CMK (cell line): Measurements from ENCODE around the gene SGCA.
A peak's percentile ranks its signal among the peaks of the same experiment; 100 is the strongest.

ENCODE experiments used
- DNase-seq: peaks from one replicate; pipeline ENCODE4 v3.0.0-alpha.2; 2010; ENCODE audit warnings: low read depth

The SGCA gene

DNA sequence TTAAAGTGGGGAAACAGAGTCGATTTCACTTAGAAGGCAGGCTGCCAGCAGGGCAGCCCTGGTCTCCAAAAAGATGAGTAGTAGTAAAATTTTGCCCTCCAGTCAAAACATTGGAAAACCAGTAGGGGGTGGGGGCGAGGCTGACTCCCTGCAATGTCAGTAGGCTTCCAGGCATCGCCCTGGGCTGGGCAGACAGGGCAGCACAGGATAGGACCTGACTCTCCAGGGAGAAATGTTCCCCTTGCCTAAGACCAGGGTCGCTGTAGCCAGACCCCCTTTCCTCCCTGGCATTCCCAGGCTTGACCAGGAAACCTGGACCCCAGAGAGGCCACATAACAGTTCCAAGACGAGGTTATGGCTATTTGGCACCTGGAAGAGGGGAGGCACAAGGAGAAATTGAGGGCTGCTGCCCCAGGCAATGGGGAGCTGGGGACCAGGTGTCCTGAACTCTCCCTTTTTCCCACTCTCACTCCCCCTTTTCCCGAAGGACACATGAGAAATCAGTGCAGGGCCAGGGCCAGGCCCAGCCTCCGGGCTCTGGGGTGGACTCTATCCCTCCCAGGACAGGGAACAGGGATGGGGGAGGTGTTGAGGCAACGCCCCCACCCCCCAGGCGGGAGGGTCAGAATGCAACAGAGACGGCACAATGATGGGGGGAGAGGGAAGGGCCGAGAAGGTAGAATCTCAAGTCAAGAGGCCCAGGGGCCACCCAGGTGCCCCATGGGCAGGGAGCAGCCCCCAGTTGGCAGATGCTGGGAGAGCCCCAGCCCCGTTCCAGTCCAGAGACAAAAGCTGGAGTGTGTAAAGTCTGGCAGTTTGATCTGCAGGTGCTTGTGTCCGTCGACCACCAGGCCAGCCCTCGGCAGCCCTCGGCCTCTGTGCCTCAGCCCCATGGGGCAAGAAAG lies 31.3 kb upstream of the SGCA start:
- DNase-seq: no peak

DNA sequence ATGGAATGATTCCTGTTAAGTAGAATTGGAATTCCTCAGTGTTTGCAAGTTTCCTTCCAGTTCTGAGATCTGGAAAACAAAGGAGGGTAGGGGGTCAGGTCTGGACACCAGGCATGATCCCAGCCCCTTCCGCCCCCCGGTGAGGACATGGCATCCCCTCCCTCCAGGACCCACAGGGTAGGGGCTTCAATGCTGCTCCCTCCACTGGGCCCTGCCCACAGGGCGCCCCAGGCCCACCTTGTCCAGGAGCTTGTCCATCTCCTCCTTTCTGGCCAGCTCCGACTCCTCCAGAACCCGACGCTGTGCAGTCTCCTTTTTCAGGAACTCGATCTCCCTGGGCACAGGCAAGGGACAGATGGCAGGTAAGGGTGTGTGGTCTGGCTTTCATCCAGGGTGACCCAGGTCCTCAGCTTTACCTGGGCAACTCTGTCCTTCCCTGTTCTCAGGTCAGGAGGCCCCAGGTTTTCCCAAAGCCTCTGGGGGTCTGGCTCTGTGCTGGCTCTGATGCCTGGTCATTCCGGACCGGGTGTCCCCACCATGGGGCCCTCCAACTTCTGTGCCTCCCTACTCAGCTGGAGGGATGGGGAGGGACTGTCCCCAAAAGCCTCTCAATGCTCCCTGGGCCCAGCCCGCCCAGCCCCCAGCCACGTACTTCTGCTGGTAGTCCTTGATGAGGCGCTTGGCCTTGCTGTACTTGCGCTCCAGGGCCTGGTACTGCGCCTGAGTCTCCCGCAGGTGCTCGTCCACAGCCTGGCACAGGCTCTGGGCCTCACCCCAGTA lies 30.3 kb upstream of the SGCA start:
- DNase-seq: no peak

- no peak for DNase-seq
These were observed 29.6 kb upstream of the SGCA start for GRCh38 chr17:50136096-50136687.

- DNase-seq: no peak
These were observed 28.8 kb upstream of the SGCA start for GRCh38 chr17:50137042-50137441.

DNA sequence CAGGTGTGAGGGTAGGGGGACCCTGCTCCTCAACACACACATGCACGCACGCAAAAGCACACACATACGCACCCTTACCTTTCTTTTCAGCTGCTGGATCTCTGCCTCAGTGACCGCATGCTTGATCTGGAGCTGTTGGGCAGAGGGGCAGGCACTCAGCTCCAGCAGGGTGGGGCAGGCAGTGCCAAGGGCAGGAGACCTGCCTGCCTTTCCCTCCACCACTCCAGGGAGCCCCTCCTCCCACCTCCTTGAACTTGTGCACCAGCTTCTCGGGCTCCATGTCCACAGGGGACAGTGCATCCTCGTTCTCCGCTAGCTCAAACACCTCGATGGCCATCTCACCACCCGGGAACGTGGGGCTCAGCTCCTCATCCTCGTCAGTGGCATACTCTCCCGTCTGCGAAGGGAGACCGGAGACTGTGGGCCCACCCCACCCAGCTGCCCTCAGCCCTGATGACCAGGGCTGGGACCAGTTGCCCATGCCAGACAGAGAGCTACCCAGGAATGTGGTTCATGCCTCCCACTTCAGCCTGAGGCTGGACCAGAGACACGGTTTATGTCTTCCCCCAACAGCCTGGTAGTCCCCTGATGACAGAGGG lies 26.5 kb upstream of the SGCA start:
- no peak for DNase-seq

- DNase-seq: peak; percentile 86
These were observed 25.6 kb upstream of the SGCA start for GRCh38 chr17:50139950-50140885.

DNA sequence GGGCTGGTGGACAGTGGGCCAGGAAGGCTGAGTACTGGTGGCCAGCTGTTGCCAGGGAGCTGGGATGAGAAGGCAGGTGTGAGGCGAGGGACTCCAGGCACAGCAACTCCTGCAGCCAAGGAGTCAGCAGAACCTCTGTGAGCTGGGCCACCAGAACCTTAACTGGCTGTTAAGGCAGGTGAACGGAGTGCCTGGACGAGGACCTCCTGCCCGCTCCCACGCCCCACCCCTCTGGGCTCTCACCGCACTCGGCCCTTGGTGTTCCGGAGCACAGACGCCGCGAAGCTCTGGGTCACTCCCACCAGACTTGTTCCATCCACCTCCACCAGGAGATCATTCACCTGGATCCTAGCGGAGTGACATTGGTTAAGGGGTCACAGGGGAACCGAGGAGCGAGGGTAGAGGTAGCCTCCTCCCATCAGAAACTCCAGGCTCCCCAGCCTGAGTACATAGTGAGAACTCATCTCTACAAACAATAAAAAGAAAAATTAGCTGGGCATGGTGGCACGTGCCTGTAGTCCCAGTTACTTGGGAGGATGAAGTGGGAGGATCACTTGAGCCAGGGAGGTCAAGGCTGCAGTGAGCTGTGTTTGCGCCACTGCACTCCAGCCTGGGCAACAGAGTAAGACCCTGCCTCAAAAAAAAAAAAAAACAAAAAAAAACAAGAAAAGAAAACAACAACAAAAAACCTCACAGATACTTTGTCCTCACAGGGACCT lies 24.6 kb upstream of the SGCA start:
- no peak for DNase-seq

DNA sequence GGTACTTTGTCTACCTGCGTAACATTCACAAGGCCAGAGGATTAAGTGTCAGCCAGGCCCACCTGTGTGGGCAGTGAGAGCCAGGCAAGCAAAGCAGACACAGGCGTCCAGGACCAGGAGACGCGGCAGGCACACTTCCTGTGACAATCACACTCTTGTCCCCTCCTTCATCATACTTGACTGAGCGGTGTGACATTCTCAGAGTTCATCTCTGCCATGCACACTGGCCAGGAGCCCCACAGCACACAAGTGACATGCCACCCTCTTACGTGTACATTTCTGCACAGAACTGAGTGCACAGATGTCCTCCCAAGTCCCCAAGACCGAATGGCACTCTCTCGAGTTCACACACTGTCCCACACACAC lies 24.1 kb upstream of the SGCA start:
- DNase-seq: no peak

- DNase-seq: no peak
These were observed 22.2 kb upstream of the SGCA start for GRCh38 chr17:50143461-50144176.

DNA sequence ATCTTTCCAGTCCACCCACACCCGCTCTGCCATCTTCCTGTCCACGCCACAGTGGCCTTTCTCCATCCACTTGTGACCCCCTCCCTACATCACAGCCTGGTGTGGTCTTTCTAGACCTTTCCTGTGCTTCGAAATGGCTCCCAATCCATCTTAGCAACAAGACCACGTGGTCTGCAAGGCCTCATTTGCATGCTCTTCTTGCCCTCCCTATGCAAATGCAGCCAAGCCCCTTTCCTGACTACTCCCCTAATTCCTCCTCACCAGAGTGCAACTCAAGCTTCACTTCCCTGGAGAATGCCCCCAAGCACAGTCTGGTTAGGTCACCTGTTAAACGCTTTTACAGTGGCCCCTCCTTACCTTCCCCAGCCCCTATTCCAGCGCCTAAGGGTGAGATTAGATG lies 21.4 kb upstream of the SGCA start:
- DNase-seq: no peak

- DNase-seq: no peak
These were observed 20.8 kb upstream of the SGCA start for GRCh38 chr17:50144845-50145531.

DNA sequence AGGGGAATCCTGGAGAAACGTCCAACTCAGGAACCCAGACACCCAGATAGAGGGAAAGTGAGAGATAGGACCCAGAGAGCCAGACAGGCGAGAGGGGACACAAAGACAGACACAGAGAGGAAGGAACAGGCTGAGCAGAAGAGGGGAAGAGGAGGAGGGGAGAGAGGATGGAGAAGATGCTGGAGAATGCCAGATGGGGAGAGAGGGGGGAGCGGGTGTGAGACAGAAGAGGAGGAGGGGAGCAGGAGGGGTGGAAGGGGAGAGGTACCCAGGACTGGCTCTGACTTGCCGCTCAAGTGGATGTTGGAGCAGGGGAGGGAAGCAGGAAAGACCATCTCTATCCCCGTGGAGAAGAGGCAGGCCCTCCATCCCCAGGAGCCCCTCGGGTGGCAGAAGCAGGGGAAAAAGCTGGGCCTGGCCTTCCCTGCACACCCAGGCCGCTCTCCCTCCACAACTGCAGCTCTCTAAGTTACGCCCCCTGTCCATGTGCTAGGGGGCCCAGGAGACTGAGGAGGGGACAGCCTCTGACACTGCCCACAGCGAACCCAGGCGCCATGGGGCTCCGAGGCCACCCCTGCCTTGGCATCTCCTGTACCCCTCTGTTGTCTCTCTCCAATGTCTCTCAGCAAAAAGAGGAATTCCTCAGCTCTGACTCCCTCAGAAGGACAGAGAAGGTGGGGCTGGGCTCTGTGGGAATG lies 20.1 kb upstream of the SGCA start:
- no peak for DNase-seq

GRCh38 chr17:50146230-50146926 lies 19.4 kb upstream of the SGCA start:
- DNase-seq: no peak

DNA sequence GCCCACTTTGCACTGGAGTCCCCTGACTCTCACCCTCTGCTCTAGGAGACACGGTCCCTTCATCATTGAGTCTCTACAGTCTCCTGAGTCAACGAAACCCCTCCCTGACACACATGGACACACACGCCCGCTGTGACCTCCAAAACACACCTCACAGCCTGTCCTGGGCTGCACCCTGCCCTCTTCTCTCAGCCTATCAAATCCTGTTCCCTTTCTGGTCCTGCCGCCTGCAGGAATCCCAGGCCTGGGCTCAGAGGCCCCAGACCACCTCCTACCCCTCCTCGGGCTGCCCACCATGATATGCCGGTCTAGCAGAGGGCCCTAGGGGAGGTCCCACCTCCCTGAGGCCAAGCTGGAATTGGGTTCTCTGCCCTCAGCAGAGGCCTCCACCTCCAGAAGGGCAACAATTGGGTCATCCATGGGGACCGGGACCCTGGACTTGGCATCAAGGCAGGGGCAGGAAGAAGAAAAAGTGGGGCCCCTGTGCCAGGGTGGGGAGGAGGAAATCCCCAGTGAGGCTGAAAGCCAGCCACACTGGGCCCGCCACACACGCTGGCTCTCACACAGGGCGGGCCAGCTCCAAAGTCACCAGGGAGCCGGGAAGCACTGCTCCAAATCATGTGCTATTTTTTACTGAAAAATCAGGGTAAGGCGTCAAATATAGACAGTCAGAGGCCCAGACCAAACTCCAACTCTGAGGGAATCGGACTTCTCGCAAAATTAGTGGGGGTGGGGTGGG lies 18.7 kb upstream of the SGCA start:
- DNase-seq: no peak

DNA sequence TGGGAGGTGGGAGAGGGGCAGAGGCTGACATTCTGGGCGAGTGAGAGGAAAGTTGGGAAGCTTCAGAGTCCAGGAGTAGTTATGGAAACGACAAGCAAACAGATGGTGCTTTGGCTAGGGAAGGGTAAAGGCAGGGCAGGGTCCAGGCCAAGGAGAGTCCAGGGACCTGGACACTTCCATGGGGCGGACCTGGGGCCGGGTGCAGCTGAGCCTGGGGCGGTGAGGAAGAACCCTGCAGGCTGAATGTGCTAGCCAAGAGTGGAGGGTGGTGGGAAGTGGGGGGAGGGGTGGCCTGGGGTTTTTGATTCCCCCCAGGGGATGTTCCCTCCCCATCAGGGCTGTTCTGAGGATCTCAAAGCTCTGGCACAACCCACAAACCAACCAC lies 18.0 kb upstream of the SGCA start:
- DNase-seq: no peak

DNA sequence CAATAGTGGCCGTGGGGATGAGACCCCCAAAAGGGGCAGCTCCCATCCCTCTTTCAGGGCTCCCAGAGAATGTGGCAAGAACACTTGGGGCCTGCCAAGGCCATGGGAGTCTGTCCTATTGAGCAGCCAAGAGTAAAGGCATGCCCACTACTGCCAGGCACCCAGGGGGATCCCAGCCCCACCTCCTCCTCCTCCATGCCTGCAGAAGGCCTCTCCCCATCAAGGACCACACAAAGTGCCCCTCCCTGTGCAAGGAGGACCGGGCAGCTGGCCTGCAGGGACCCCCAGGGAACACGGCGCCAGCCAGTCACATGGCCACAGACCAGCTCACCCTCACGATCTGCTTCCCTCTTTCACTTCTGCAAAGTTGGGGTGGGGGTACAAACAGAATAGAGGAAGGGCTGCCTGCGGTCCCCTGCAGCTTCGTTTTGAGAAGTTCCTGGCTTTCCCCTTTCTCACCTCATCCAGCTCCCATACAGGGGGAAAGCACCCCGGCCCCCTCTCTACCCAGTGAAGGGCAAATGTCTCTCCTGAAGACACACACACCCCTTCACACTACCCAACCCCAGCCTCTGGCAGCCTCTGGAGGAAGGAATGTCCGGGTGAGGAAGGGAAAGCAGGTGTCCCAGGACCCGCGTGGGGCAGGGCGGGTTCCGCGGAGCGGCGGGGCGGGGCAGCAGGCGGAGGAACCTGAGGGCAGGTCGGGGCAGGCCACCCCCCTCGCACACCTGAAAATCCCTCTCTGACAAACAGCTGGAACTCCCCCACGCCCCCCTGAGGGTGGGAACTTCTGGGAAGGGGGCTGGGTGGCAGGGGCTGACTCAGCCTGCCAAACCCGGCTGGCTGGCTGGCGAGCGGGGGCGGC lies 17.3 kb upstream of the SGCA start:
- DNase-seq: no peak

DNA sequence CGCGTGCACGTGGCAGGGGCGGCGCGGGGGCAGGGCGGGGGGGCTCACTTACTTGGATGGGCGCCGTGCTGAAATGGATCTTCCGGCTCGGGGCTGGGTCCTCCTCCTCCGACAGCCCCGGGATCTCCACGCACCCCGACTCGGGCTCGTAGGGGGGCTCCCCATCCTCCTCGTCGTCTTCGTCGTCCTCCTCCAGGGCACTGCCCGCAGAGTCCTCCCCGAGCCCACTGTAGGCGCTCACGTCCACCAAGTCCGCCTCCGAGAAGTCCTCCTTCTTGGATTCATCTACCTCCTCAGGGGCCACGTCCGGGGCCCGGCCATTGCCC lies 16.8 kb upstream of the SGCA start:
- DNase-seq: no peak
